GM21786 (cell line): ENCODE results near the gene STK24.

Source experiments
- ATAC-seq: cut with Tn5 transposase; IDR thresholded peaks from one replicate; pipeline ENCODE4 v1.9.1; 2021; ENCODE audit not compliant: unreplicated experiment

Gene STK24

DNA sequence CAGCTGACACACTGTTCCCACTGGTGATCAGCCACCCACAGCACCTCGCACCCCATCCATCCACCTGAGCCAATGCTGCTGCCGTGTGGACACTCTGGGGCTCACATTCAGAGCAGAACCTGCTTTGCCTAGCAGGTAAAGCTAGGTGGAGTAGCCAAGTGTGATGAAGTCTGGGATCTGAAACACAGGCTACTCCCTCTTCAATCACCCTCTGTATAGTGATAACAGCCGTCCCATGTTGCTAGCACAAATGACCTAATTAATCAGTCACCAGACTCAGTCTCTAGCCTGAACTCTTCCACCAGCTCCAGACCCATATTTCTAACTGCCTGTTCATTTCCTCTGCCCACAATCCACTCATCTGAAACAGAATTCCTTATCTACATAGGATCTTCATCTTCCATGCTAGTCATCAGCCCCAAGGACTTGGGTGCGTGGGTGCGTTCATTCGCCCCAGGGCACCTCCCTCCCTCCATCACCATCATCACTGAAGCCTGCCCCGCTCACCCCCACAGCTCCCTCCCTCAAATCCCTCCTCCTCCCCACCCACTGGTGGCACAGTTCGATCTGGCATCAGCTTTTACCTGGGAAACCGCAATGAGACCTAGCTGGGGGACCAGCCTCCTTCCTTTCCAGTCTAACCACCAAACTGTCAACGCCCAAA is 19.8 kb downstream of the STK24 start:
- ATAC-seq, result no peak

- no peak for ATAC-seq
Measured at GRCh38 chr13:98556142-98556816, 20.6 kb downstream of the STK24 start.

DNA sequence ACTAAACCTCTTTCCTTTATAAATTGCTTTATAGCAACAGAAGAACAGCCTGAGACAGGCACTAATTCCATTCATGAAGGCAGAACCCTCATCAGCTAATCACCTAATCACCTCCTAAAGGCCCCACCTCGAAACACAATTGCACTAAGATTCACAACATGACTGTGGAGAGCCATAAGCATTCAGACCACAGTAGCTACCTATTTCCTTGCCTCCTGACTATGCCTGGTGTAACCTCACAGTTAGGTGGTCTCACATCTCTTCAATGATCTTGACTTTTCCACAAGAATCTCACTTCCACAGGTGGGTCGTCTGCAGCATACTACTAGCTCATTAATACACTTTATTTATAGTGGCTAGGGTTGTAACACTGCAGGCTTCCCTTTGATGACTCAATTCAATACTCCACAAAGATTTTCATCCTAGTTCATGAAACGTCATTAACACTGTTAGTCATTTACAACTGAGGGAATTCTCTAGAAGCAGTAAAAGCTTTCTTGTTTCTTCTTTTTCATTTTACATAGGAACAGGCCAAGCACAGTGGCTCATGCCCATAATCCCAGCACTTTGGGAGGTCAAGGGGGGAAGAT is 27.1 kb downstream of the STK24 start:
- ATAC-seq, result peak; percentile 66

DNA sequence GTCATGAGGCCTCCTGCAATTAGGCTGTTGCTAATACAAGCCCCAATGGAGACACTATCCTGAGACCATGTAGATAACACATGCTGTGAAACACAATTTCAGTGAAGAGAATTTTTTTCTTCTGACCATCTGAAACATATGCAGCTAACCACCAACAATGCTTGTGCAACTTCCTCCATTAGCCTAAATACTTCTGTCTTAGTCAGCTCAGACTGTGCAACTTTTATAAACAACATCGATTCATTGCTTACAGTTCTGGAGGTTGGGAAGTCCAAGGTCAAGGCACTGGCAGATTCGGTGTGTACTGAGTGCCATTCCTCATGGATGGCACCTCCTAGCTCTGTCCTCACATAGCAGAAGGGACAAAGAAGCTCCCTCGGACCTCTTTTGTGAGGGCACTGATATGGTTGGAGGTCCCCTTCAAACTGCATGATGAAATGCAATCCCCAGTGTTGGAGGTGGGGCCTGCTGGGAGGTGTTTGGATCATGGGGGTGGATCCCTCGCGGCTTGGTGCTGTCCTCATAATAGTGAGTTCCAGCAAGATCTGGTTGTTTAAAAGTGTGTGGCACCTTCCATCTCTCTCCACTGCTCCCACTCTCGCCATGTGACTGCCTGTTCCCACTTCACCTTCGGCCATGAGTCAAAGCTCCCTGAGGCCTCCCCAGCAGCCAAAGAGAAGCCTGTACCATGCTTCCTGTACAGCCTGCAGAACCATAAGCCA is 27.7 kb downstream of the STK24 start:
- no peak for ATAC-seq

- no peak for ATAC-seq
Measured at GRCh38 chr13:98548230-98548629, 28.7 kb downstream of the STK24 start.

- ATAC-seq, result no peak
Measured at GRCh38 chr13:98547455-98547854, 29.5 kb downstream of the STK24 start.

DNA sequence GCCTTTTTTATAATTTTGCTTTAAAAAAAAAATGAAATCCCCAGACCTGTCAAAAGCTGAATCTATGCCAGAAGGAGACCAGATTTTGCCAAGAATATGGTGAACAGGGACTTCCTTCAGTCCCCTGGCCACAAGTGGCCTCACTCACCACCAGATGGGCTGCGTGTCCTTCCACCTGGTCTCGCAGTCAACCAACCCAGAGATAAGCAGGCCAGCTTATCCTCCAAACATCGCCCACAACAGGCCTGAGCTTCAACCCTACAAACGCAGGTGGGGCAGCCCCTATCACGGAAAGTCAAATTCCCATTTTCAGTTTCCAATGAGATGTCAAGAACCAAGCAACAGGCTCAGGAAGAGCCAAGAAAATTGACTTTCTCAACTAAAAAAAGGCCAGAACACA is 30.5 kb downstream of the STK24 start:
- no peak for ATAC-seq

GRCh38 chr13:98544104-98544710 is 32.7 kb downstream of the STK24 start:
- ATAC-seq, result no peak

GRCh38 chr13:98543378-98544103 is 33.4 kb downstream of the STK24 start:
- no peak for ATAC-seq

DNA sequence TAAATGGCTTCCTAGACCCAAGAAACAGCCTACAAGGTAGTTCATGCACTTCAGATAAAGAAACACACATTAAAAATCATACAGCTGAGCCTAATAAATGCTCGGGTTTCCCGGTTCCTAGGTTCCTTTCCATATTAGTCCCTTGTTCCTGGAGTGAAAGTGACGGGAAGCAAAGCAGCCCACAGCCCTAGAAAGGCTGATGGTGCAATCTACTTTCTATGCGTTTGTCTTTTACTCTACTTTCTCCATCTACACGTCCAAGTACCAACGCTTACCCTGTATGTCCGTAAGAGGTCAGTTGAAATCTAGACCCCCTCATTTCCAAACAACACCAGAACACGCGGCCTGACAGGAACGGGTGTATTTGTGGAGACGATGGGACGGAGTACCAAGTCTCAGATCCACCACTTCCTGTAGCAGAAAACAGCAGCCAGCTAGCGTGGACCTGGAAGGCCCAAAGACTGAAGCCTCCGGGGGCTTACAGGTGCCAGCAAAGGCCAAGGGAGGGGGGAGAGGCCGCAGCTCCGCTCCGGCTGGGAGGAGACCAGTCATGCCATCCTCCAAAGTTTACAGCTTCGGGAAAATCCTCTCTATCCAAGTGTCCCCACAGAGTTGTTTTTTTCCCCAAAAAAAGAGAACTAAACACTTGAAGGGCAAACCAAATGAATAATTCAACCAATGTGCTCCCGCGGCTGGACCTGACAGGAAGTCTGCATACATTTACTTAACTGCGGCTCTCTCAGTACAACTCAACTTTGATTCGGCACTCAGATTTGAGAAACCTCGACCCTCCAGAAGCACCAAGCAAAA is 34.1 kb downstream of the STK24 start:
- ATAC-seq, result peak; percentile 49

DNA sequence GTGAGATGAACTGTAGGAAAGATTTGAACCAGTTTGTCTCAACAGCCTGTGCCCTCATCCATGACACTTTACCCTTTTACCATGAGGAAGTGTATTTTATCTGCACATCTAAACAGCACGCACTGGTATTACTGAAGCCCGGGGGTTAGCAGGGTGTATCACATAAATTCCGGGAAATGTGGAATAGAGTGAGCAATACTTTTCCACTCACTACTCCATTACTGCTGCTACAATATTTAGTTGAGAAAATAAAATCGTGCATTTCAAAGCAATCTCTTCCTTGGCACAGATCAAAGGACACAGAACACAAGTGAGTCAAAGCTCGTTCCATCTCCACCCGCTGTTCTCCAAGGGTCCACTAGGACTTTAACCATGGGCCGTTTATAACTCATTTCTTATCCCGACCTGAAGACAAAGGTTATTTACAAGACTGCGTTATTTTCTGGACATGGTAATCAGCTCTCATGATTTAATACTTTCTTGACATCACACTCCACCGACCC is 35.2 kb downstream of the STK24 start:
- no peak for ATAC-seq

- ATAC-seq, result no peak
Measured at GRCh38 chr13:98541191-98541590, 35.7 kb downstream of the STK24 start.

DNA sequence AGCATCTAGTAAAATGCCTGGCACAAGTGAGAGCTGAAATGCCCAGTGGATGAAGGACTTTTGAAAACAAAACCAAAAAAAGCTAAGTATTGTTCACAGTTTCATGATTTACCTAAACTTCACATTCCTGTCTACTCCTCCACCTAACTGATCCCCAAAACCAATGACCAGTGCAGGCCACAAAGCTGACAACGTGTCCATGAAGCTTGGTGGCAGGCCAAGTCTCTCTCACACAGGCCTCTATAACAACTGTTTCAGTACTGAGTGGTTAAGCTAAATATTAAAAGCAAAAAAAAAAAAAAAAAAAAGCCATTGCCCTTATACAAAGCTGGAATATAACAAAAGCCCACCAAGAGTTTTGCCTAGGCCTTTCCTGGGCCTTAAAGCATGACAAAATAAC is 36.4 kb downstream of the STK24 start:
- no peak for ATAC-seq

DNA sequence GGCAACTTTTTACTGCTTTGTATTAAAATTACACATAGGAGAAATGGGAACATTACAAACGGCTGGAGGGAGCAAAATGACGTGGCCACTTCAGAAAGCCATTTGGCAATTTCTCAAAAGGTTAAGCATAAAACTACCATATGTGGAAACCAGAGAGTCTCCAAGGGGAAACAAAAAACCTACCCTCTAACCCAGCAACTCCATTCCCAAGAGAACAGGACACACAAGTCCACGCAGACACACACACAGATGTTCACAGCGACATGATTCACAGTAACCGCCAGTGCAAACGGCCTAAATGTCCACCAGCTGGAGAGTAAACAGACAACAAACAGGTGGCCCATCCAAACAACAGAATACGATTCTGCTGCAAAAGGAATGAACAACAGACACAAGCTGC is 37.2 kb downstream of the STK24 start:
- no peak for ATAC-seq

- ATAC-seq, result no peak
Measured at GRCh38 chr13:98538876-98539275, 38.0 kb downstream of the STK24 start.

GRCh38 chr13:98537740-98538139 is 39.2 kb downstream of the STK24 start:
- no peak for ATAC-seq

GRCh38 chr13:98537306-98537705 is 39.6 kb downstream of the STK24 start:
- ATAC-seq, result no peak

DNA sequence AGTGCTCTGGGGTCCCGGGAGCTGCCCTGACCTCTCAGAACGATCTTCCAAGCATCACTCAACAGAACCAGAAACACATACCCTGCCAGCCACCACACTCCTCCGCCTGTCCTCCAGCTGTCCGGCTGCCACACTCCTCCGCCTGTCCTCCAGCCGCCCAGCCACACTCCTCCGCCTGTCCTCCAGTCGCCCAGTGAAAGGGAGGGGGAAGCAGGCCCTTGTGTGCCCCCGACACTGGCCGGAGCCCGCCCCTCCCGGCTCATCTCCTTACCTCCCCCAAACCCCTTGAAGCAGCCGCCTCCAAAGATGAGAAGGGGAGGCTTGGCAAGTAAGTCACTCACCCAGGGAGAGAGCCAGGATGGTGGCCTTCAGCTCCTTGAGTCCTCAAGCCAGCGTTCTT is 40.2 kb downstream of the STK24 start:
- ATAC-seq, result no peak

DNA sequence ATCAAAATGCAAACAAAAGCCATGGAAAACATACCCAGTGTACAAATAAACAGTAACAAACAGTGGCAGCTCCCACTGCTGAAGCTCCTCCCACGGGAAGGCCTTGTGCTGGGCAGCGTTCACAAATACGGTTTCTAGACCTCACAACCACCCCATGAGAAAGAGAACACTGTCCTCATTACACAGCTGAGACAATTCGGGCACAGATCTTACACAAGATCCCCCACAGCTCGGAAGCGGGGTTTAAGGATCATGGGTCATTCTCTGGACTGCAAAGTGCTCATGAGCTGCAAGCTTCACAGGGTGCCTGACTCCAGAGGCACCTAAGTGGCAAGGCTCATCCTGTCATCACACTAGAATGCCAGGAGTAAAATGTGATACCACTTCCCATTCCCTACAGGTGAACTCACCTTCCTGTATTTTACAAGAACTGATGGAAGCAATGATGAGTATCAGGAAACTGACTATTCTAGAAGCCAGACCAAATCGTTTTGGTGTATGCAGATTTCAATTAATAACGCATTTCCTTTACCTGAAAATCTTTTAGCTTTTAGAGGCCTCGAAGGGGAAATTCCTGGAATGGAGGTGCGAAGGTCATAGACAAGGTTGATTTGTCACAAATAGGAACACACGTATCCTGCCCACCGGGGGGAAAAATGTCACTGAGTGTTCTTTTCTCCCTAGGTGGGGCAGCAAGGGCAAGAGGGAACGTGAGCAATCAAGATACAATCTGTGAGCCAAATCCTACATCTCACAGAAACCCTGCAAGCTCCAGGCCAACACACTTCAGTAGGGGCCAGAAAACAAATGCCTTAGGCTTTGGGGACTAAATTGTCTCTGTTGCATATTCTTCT is 41.2 kb downstream of the STK24 start:
- ATAC-seq, result no peak
